Parathyroid adenoma (tissue), 2 donors: Measurements from ENCODE around the gene MKS1.

Experiments
- H2AFZ ChIP-seq: fragments of 300-600 bp; sonication (generic); one replicate; pipeline ENCODE4 v1.7.0; 2017; ENCODE audit warnings: antibody characterized with exemption, mild to moderate bottlenecking
- H3K27ac ChIP-seq: fragments of 300-600 bp; sonication (generic); one replicate; pipeline ENCODE4 v1.7.0; 2017
- H3K27me3 ChIP-seq: fragments of 300-600 bp; sonication (generic); one replicate; pipeline ENCODE4 v1.7.0; 2017; ENCODE audit warnings: low read length; ENCODE audit not compliant: control insufficient read depth, insufficient read depth
- H3K36me3 ChIP-seq: fragments of 300-600 bp; sonication (generic); one replicate; pipeline ENCODE4 v1.7.0; 2017; ENCODE audit warnings: low read length; ENCODE audit not compliant: control insufficient read depth, insufficient read depth
- H3K4me1 ChIP-seq: fragments of 300-600 bp; sonication (generic); one replicate; pipeline ENCODE4 v1.7.0; 2017; ENCODE audit warnings: control low read depth
- H3K4me2 ChIP-seq: fragments of 300-600 bp; sonication (generic); one replicate; pipeline ENCODE4 v1.7.0; 2017; ENCODE audit warnings: low read length
- H3K4me3 ChIP-seq: fragments of 300-600 bp; sonication (generic); one replicate; pipeline ENCODE4 v1.7.0; 2017; ENCODE audit warnings: low read depth, low read length
- H3K79me2 ChIP-seq: fragments of 300-600 bp; sonication (generic); one replicate; pipeline ENCODE4 v1.7.0; 2017; ENCODE audit warnings: control low read depth
- H3K9ac ChIP-seq: fragments of 300-600 bp; sonication (generic); one replicate; pipeline ENCODE4 v1.7.0; 2017; ENCODE audit warnings: mild to moderate bottlenecking
- H3K9me3 ChIP-seq: fragments of 300-600 bp; sonication (generic); one replicate; pipeline ENCODE4 v1.7.0; 2017; ENCODE audit warnings: low read length; ENCODE audit not compliant: control insufficient read depth
- CTCF ChIP-seq: fragments of 300-600 bp; sonication (generic); IDR thresholded peaks from one replicate; pipeline ENCODE4 v1.7.0; 2017; ENCODE audit warnings: antibody characterized with exemption, mild to moderate bottlenecking
- donor health status: primary hyperparathyroidism.

The MKS1 gene

GRCh38 chr17:58183514-58183913 lies 35.5 kb downstream of the MKS1 start:
- H3K9me3 ChIP-seq = no peaks in the 10 kb centered on the region
- H3K27ac ChIP-seq = no peak overlapping the region
- H3K36me3 ChIP-seq = no peaks in the 10 kb centered on the region
- no peak for TF ChIP-seq CTCF
- no peak overlapping the region for H3K9ac ChIP-seq
- no peak overlapping the region for H3K4me2 ChIP-seq
- H3K4me3 ChIP-seq = no peak overlapping the region
- H2AFZ ChIP-seq = no peak overlapping the region
- no peaks in the 10 kb centered on the region for H3K4me1 ChIP-seq
- no peaks in the 10 kb centered on the region for H3K79me2 ChIP-seq
- no peaks in the 10 kb centered on the region for H3K27me3 ChIP-seq

- no peak overlapping the region for H2AFZ ChIP-seq
- no peaks in the 10 kb centered on the region for H3K27me3 ChIP-seq
- no peaks in the 10 kb centered on the region for H3K79me2 ChIP-seq
- no peak for TF ChIP-seq CTCF
- no peak overlapping the region for H3K27ac ChIP-seq
- no peak overlapping the region for H3K4me2 ChIP-seq
- no peaks in the 10 kb centered on the region for H3K36me3 ChIP-seq
- H3K9me3 ChIP-seq = no peaks in the 10 kb centered on the region
- no peak overlapping the region for H3K4me3 ChIP-seq
- H3K9ac ChIP-seq = no peak overlapping the region
- no peaks in the 10 kb centered on the region for H3K4me1 ChIP-seq
Measured at GRCh38 chr17:58181796-58182195, 37.3 kb downstream of the MKS1 start.

GRCh38 chr17:58176200-58176599 lies 42.9 kb downstream of the MKS1 start:
- Histone ChIP-seq H3K4me2 (no peak overlapping the region), H3K27me3 (no peaks in the 10 kb centered on the region), H3K4me1 (no peaks in the 10 kb centered on the region), H3K9ac (no peak overlapping the region), H3K79me2 (no peaks in the 10 kb centered on the region), H3K9me3 (no peaks in the 10 kb centered on the region), H3K27ac (no peak overlapping the region), H3K36me3 (no peaks in the 10 kb centered on the region), H3K4me3 (no peak overlapping the region), H2AFZ (no peak overlapping the region)
- no peak for TF ChIP-seq CTCF

GRCh38 chr17:58174871-58175270 lies 44.2 kb downstream of the MKS1 start:
- Histone ChIP-seq H3K36me3 (no peaks in the 10 kb centered on the region), H3K4me3 (no peak overlapping the region)

More at GRCh38 chr17:58174871-58175270, 44.2 kb downstream of the MKS1 start:
- H3K79me2 ChIP-seq = no peaks in the 10 kb centered on the region
- no peaks in the 10 kb centered on the region for H3K9me3 ChIP-seq
- H3K27me3 ChIP-seq = no peaks in the 10 kb centered on the region
- H2AFZ ChIP-seq = no peak overlapping the region
- no peak for TF ChIP-seq CTCF
- no peak overlapping the region for H3K4me2 ChIP-seq
- H3K4me1 ChIP-seq = no peaks in the 10 kb centered on the region
- no peak overlapping the region for H3K27ac ChIP-seq
- no peak overlapping the region for H3K9ac ChIP-seq
